HG02678 (cell line): ENCODE results near the gene SAPCD1.

Experiments
- ATAC-seq: cut with Tn5 transposase; IDR thresholded peaks from one replicate; pipeline ENCODE4 v1.9.1; 2021; ENCODE audit warnings: mild to moderate bottlenecking, moderate library complexity; ENCODE audit not compliant: unreplicated experiment

SAPCD1 gene

GRCh38 chr6:31749301-31750036 lies 13.0 kb upstream of the SAPCD1 start:
- no peak for ATAC-seq

- ATAC-seq = no peak
Observed at GRCh38 chr6:31750411-31751022, 11.9 kb upstream of the SAPCD1 start.

GRCh38 chr6:31752739-31753319 lies 9.6 kb upstream of the SAPCD1 start:
- no peak for ATAC-seq

GRCh38 chr6:31758281-31758680 lies 4.2 kb upstream of the SAPCD1 start:
- no peak for ATAC-seq

- no peak for ATAC-seq
Observed at GRCh38 chr6:31760790-31761189, 1.7 kb upstream of the SAPCD1 start.

GRCh38 chr6:31761343-31761742 lies 1.1 kb upstream of the SAPCD1 start:
- no peak for ATAC-seq

GRCh38 chr6:31762878-31763618 lies 592 bp downstream of the SAPCD1 start:
- ATAC-seq = no peak

- no peak for ATAC-seq
Observed at GRCh38 chr6:31763619-31763940, 1.1 kb downstream of the SAPCD1 start.

GRCh38 chr6:31764198-31764597 lies 1.7 kb downstream of the SAPCD1 start:
- ATAC-seq = no peak

GRCh38 chr6:31765559-31765909 lies 3.1 kb downstream of the SAPCD1 start:
- no peak for ATAC-seq

- no peak for ATAC-seq
Observed at GRCh38 chr6:31765910-31766794, 3.7 kb downstream of the SAPCD1 start.

GRCh38 chr6:31767096-31767645 lies 4.7 kb downstream of the SAPCD1 start:
- ATAC-seq = no peak

GRCh38 chr6:31768363-31769257 lies 6.2 kb downstream of the SAPCD1 start:
- no peak for ATAC-seq

GRCh38 chr6:31769684-31770371 lies 7.4 kb downstream of the SAPCD1 start:
- ATAC-seq = no peak

GRCh38 chr6:31770860-31771259 lies 8.4 kb downstream of the SAPCD1 start:
- ATAC-seq = no peak

- no peak for ATAC-seq
Observed at GRCh38 chr6:31771992-31772358, 9.5 kb downstream of the SAPCD1 start.

GRCh38 chr6:31775184-31775583 lies 12.7 kb downstream of the SAPCD1 start:
- no peak for ATAC-seq

GRCh38 chr6:31775633-31776484 lies 13.4 kb downstream of the SAPCD1 start:
- no peak for ATAC-seq
